K562 (cell line): Measurements from ENCODE around the gene CTSW. TPM values are rescaled to one million over a fixed set of nuclear protein-coding genes. Genes with fewer than 3 reads are reported as not detected.

Experiments
- KLF1 ChIP-seq: fragments of 450-650 bp; IDR thresholded peaks from 2 replicates; pipeline ENCODE4 v1.6.1; 2016; ENCODE audit warnings: missing genetic modification characterization, missing compliant biosample characterization
- LCOR ChIP-seq: sonication (generic); formaldehyde crosslinking; IDR thresholded peaks from 2 replicates; pipeline ENCODE4 v1.8.0; 2022; ENCODE audit warnings: mild to moderate bottlenecking, missing genetic modification reagents
- NFYB ChIP-seq: IDR thresholded peaks from 2 replicates; pipeline ENCODE4 v1.6.1; 2011; ENCODE audit warnings: mild to moderate bottlenecking, moderate library complexity; ENCODE audit not compliant: insufficient read length; ENCODE audit errors: extremely low read depth
- PKNOX1 ChIP-seq: fragments of 450-650 bp; IDR thresholded peaks from 2 replicates; pipeline ENCODE4 v1.6.1; 2016
- PPARD ChIP-seq: fragments of 250-450 bp; sonication (Bioruptor Pico); IDR thresholded peaks from 2 replicates; pipeline ENCODE4 v1.8.0; 2022; ENCODE audit warnings: inconsistent platforms, mild to moderate bottlenecking, moderate library complexity
- RBM25 ChIP-seq: fragments of 200-400 bp; formaldehyde crosslinking; IDR thresholded peaks from 2 replicates; pipeline ENCODE4 v1.6.1; 2018; ENCODE audit warnings: low read length, low read depth, moderate library complexity; ENCODE audit not compliant: severe bottlenecking
- TBL1XR1 ChIP-seq, 2 experiments: IDR thresholded peaks; 2 replicates each; pipeline ENCODE4 v1.6.1; 2012; ENCODE audit warnings: improper control_type of control experiment in 2 of 2, low read length in 2 of 2, mild to moderate bottlenecking in 1 of 2
- THRAP3 ChIP-seq: fragments of 450-650 bp; IDR thresholded peaks from 2 replicates; pipeline ENCODE4 v1.6.1; 2016; ENCODE audit warnings: mild to moderate bottlenecking, inconsistent platforms, borderline replicate concordance
- ZNF518B ChIP-seq: fragments of 250-450 bp; sonication (Bioruptor Pico); IDR thresholded peaks from 2 replicates; pipeline ENCODE4 v1.5.0; 2021; ENCODE audit warnings: mild to moderate bottlenecking, moderate library complexity
- polyA plus RNA-seq, 8 experiments: library from polyadenylated mRNA; depleted of rRNA in 4 of 8; stranded (reverse) in 5 of 8; unstranded in 3 of 8; fragments of >200 nt; fragmentation: Nextera tagmentation in 2 of 8; fragmentation: Illumina TruSeq in 1 of 8; extraction: Ambion mirVana in 2 of 8; extraction: Trizol in 1 of 8; gene quantifications; 2 replicates each; pipeline versions ENCODE4 v1.2.1 to v1.2.3, GENCODE V29; 2011 to 2014; ENCODE audit warnings: inconsistent platforms in 1 of 8, missing spikeins in 1 of 8
- total RNA-seq, 7 experiments: library from RNA; depleted of rRNA in 6 of 7; stranded (reverse); fragments of >200 nt in 6 of 7; fragmentation: Illumina TruSeq in 2 of 7; extraction: Trizol in 2 of 7; gene quantifications; 2 replicates each; pipeline versions ENCODE4 v1.2.1 to v1.2.3, GENCODE V29; 2011 to 2021; ENCODE audit warnings: low replicate concordance in 1 of 7
- TF ChIP-seq, protein P1 (sequence below): fragments of 450-650 bp; IDR thresholded peaks from 2 replicates; pipeline ENCODE4 v1.6.1; 2016; ENCODE audit warnings: mild to moderate bottlenecking
- TF ChIP-seq, protein P2 (sequence below), 3 experiments: IDR thresholded peaks in 2 of 3; conservative IDR thresholded peaks in 1 of 3; 2 replicates each; pipeline ENCODE4 v1.5.1; 2011 to 2012; ENCODE audit warnings: low read length in 3 of 3, mild to moderate bottlenecking in 3 of 3, control low read depth in 2 of 3, improper control_type of control experiment in 1 of 3, inconsistent platforms in 1 of 3, low read depth in 1 of 3, mixed read lengths in 1 of 3, moderate library complexity in 1 of 3; ENCODE audit not compliant: insufficient read depth in 2 of 3
- TF ChIP-seq, protein P3 (sequence below): sonication (generic); formaldehyde crosslinking; IDR thresholded peaks from 2 replicates; pipeline ENCODE4 v1.8.0; 2022; ENCODE audit warnings: mild to moderate bottlenecking, missing genetic modification reagents

Gene CTSW
- total and polyA plus RNA-seq, 9 of the 15 experiments (the other 6 are each of a cell fraction or from before 2014, with no cell fraction given): 0.04 TPM; not detected in 8

DNA sequence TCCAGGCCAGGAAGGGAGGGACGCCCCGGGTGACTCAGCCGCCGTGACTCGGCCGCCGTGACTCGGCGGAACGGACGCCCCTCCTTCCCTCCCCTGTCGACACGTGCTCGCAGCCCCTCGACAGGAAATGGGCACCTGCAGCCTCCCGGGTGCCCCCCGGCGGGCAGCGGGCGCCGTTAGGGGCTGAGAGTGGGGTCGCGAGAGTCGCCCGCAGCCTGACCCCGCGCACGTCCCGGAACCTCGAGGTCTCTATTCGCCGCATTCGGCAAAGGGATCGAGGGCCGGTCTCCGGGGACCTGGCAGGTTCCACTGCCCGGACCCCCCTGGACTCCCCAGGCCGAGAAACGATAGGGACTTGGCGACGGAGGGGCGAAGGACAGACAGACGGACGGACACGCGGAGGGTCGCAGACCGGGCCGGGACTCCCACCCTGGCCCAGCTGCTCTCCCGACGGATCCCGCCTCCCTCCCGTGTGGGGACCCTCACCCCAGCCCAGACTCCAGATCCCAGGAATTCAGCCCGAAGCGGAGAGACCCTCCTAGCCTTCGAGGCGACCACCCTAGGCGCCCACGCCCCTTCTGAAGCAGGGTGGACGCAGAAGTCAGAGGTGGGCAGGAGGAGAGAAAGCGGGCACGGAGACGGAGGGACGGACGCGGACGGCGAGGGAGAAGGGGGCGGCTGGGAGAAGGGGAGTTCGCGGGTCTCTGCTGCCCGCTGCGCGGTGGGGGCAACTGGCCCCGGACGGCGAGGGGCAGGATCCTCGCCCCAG is 19.9 kb downstream of the CTSW start (continued):
- no peak for TF ChIP-seq PKNOX1
- TF ChIP-seq ZNF518B (CRISPR knock-in tag): no peak
- peak; percentile 74; the same call in 1 of the 2 replicates for TF ChIP-seq LCOR (CRISPR knock-in tag)
- TF ChIP-seq KLF1 (tag): peak; percentile 44; the same call in 1 of the 2 replicates
- TF ChIP-seq, protein P1, sequence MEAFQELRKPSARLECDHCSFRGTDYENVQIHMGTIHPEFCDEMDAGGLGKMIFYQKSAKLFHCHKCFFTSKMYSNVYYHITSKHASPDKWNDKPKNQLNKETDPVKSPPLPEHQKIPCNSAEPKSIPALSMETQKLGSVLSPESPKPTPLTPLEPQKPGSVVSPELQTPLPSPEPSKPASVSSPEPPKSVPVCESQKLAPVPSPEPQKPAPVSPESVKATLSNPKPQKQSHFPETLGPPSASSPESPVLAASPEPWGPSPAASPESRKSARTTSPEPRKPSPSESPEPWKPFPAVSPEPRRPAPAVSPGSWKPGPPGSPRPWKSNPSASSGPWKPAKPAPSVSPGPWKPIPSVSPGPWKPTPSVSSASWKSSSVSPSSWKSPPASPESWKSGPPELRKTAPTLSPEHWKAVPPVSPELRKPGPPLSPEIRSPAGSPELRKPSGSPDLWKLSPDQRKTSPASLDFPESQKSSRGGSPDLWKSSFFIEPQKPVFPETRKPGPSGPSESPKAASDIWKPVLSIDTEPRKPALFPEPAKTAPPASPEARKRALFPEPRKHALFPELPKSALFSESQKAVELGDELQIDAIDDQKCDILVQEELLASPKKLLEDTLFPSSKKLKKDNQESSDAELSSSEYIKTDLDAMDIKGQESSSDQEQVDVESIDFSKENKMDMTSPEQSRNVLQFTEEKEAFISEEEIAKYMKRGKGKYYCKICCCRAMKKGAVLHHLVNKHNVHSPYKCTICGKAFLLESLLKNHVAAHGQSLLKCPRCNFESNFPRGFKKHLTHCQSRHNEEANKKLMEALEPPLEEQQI: no peak
- no peak for TF ChIP-seq RBM25
- TF ChIP-seq, protein P2, sequence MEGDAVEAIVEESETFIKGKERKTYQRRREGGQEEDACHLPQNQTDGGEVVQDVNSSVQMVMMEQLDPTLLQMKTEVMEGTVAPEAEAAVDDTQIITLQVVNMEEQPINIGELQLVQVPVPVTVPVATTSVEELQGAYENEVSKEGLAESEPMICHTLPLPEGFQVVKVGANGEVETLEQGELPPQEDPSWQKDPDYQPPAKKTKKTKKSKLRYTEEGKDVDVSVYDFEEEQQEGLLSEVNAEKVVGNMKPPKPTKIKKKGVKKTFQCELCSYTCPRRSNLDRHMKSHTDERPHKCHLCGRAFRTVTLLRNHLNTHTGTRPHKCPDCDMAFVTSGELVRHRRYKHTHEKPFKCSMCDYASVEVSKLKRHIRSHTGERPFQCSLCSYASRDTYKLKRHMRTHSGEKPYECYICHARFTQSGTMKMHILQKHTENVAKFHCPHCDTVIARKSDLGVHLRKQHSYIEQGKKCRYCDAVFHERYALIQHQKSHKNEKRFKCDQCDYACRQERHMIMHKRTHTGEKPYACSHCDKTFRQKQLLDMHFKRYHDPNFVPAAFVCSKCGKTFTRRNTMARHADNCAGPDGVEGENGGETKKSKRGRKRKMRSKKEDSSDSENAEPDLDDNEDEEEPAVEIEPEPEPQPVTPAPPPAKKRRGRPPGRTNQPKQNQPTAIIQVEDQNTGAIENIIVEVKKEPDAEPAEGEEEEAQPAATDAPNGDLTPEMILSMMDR (IDR thresholded peaks at IDR 0.05 in 2 of 3, conservative IDR thresholded peaks at IDR 0.05 in 1 of 3; ENCODE audit: insufficient read depth in 2 of 3, low read depth in 1 of 3, low read length in 3 of 3): peak in 1 of 3 experiments; percentile 11; a peak in 1 of 6 replicates
- no peak for TF ChIP-seq PPARD (CRISPR knock-in tag)
- TF ChIP-seq THRAP3: no peak
- TF ChIP-seq, protein P3, sequence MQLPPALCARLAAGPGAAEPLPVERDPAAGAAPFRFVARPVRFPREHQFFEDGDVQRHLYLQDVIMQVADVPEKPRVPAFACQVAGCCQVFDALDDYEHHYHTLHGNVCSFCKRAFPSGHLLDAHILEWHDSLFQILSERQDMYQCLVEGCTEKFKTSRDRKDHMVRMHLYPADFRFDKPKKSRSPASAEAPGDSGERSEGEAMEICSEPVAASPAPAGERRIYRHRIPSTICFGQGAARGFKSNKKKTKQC (CRISPR knock-in tag): no peak; the same call in 1 of the 2 replicates
- no peak for TF ChIP-seq NFYB
- peak in 1 of 2 experiments; percentile 27; a peak in 2 of 4 replicates for TF ChIP-seq TBL1XR1 (IDR thresholded peaks at IDR 0.05; ENCODE audit: low read length in 2 of 2)
